ENCODE data around the gene MUC3A.
"Not testable (repeated sequence)": the region's sequence is repeated elsewhere in the genome, so short reads cannot be mapped to it uniquely, and the experiment has no call there.

MUC3A gene, protein sequence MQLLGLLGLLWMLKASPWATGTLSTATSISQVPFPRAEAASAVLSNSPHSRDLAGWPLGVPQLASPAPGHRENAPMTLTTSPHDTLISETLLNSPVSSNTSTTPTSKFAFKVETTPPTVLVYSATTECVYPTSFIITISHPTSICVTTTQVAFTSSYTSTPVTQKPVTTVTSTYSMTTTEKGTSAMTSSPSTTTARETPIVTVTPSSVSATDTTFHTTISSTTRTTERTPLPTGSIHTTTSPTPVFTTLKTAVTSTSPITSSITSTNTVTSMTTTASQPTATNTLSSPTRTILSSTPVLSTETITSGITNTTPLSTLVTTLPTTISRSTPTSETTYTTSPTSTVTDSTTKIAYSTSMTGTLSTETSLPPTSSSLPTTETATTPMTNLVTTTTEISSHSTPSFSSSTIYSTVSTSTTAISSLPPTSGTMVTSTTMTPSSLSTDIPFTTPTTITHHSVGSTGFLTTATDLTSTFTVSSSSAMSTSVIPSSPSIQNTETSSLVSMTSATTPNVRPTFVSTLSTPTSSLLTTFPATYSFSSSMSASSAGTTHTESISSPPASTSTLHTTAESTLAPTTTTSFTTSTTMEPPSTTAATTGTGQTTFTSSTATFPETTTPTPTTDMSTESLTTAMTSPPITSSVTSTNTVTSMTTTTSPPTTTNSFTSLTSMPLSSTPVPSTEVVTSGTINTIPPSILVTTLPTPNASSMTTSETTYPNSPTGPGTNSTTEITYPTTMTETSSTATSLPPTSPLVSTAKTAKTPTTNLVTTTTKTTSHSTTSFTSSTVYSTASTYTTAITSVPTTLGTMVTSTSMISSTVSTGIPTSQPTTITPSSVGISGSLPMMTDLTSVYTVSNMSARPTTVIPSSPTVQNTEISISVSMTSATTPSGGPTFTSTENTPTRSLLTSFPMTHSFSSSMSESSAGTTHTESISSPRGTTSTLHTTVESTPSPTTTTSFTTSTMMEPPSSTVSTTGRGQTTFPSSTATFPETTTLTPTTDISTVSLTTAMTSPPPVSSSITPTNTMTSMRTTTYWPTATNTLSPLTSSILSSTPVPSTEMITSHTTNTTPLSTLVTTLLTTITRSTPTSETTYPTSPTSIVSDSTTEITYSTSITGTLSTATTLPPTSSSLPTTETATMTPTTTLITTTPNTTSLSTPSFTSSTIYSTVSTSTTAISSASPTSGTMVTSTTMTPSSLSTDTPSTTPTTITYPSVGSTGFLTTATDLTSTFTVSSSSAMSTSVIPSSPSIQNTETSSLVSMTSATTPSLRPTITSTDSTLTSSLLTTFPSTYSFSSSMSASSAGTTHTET (N-terminal part only)

DNA sequence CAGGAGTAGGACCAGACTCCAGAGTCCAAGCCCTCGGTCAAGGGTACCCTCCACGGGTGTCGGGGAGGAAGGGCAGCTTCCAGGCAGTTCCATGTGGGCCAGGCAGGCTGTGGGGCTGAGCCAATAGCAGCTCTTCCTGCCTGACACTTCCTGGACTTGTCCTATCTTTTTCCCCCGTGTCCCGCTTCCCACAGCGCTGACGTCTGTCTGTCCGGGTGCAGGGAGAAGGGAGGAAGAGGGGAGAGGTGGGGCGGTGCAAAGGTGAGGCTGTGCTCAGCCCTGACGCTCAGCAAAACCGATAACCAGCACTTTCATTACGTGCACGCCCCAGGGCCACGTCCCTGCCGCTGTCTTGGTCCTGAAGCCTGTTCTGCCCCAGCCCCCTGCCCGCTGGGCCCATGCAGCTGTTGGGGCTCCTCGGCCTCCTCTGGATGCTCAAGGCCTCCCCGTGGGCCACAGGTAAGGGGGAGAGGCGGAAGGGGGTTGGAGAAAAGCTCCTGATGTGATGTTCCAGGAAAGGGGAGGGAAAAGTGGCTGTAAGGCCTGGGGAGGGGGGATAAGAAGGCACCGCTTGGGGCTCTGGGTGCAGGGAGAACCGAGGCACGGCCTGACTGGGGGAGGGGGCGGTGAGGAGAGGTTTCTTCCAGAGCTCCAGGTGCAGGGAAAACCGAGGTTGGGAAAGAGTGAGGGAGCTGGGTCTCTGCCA, at the start of gene MUC3A:
MUC3A (plus strand) TSS at position 308 of the 706 bp plus-strand sequence; CDS start at position 399, 91 bp downstream.
- DNase-seq (ENCODE audit: extremely low read depth, low read depth), result no peak
- TF ChIP-seq, protein P1, sequence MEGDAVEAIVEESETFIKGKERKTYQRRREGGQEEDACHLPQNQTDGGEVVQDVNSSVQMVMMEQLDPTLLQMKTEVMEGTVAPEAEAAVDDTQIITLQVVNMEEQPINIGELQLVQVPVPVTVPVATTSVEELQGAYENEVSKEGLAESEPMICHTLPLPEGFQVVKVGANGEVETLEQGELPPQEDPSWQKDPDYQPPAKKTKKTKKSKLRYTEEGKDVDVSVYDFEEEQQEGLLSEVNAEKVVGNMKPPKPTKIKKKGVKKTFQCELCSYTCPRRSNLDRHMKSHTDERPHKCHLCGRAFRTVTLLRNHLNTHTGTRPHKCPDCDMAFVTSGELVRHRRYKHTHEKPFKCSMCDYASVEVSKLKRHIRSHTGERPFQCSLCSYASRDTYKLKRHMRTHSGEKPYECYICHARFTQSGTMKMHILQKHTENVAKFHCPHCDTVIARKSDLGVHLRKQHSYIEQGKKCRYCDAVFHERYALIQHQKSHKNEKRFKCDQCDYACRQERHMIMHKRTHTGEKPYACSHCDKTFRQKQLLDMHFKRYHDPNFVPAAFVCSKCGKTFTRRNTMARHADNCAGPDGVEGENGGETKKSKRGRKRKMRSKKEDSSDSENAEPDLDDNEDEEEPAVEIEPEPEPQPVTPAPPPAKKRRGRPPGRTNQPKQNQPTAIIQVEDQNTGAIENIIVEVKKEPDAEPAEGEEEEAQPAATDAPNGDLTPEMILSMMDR (IDR thresholded peaks at IDR 0.05; ENCODE audit: low read depth, low read length), result no peak

DNA sequence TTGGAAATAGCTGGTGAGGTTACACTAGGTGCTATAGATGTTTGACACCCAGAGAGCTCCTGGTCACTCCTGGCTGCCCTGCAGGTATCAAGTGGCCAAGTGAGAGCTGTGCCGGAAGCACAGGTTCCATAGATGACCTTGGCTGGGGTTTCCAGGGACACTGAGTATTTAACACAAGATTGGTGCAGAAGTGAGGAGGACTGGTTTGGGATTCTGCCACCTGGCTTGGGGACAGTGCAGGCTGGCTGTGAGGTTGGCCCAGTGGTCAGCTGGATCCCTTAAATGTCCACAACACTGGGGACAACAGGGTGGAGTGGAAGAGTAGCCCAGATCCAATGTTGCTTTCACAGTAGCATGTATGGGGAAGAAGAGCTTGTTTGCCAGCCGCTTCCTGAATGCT, 48.4 kb upstream of the MUC3A start:
- TF ChIP-seq, protein P1 (IDR thresholded peaks at IDR 0.05; ENCODE audit: low read depth, low read length), result no peak
- DNase-seq (ENCODE audit: extremely low read depth, low read depth), result no peak

DNA sequence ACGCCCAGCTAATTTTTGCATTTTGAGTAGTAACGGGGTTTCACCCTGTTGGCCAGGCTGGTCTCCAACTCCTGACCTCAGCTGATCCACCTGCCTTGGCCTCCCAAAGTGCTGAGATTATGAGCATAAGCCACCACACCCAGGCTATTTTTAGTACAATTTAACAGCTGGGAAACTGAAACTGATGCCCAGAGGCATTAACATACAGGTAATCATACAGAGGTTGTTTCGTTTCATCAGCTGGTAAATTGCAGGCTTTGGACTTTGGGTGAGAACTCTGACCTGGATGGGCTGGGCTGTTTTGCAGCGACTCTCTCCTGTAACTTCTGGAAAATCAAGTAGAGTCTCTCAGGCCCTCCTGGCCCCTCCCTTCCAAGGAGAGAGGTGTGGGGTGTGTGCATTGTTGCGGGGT, 47.4 kb upstream of the MUC3A start:
- no peak for DNase-seq (ENCODE audit: extremely low read depth, low read depth)
- TF ChIP-seq, protein P1 (IDR thresholded peaks at IDR 0.05; ENCODE audit: low read depth, low read length), result no peak

DNA sequence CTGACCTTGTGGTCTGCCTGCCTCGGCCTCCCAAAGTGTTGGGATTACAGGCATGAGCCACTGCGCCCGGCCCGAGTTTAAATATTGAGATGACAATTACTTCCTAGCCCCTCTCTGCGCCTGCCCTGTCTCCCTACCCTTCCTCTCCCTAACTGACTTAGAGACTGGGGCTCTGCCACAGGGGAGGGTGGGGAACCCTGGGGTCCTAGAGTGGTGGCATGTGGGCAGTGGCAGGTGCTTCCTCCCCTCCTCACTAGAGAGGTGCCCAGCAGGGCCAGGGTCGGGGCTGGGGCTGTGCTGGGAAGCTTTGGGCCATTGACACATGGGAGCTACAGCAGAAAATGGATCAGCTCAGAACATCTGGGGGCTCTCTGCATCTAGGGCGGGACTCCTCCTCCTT, 46.7 kb upstream of the MUC3A start:
- TF ChIP-seq, protein P1 (IDR thresholded peaks at IDR 0.05; ENCODE audit: low read depth, low read length), result no peak
- DNase-seq (ENCODE audit: extremely low read depth, low read depth), result no peak

DNA sequence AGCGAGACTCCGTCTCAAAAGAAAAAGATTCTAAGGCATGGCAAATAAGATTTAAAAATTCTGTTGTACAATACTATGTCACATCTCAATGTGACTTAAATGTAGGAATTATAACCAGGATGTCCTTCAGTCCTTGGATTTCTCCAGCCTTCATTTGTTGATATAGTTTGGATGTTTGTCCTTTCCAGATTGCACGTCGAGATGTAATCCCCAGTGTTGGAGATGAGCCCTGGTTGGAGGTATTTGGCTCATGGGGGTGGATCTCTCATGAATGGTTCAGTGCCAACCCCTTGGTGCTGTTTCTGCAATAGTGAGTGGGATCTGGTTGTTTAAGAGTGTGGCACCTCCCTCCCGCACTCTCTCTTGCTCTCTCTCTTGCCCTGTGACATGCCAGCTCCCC, 40.8 kb upstream of the MUC3A start:
- TF ChIP-seq, protein P1 (IDR thresholded peaks at IDR 0.05; ENCODE audit: low read depth, low read length), result no peak
- DNase-seq (ENCODE audit: extremely low read depth, low read depth), result no peak

DNA sequence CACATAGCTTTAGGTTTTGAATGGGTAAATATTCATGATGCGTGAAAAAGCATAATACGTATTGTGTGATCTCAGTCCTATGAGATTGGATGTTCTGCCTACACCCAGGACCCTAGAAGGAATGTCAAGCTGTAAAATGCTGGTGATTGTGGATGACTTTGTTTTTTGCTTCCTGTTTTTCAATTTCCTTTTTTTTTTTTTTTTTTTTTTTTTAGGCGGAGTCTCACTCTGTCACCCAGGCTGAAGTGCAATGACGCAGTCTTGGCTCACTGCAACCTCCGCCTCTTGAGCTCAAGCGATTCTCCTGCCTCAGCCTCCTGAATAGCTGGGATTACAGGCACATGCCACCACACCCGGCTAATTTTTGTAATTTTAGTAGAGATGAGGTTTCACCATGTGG, 38.9 kb upstream of the MUC3A start:
- DNase-seq (ENCODE audit: extremely low read depth, low read depth), result not testable (repeated sequence)

DNA sequence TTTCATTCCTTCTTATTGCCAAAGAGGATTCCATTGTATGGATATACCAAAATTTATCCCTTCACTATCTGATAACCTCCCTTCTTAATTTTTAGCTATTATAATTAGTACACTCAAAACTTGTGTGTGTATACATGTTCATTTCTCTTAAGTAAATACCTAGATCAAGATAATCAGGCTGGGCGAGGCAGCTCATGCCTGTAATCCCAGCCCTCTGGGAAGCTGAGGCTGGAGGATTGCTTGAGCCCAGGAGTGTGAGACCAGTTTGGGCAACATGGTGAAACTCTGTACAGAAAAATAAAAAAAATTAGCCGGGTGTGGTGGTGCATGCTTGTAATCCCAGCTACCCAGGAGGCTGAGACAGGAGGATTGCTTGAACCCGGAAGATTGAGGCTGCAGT, 37.9 kb upstream of the MUC3A start:
- TF ChIP-seq, protein P1 (IDR thresholded peaks at IDR 0.05; ENCODE audit: low read depth, low read length), result no peak
- no peak for DNase-seq (ENCODE audit: extremely low read depth, low read depth)
